GM21367 (cell line): ENCODE data around the gene KDM6A.
"Not testable (repeated sequence)": the region's sequence is repeated elsewhere in the genome, so short reads cannot be mapped to it uniquely, and the experiment has no call there.

ENCODE experiments used
- ATAC-seq: cut with Tn5 transposase; IDR thresholded peaks from one replicate; pipeline ENCODE4 v1.9.1; 2021; ENCODE audit not compliant: unreplicated experiment

Gene KDM6A

GRCh38 chrX:44954562-44954961 is 81.6 kb downstream of the KDM6A start:
- ATAC-seq, result no peak

GRCh38 chrX:44957848-44958247 is 84.9 kb downstream of the KDM6A start:
- ATAC-seq, result no peak

DNA sequence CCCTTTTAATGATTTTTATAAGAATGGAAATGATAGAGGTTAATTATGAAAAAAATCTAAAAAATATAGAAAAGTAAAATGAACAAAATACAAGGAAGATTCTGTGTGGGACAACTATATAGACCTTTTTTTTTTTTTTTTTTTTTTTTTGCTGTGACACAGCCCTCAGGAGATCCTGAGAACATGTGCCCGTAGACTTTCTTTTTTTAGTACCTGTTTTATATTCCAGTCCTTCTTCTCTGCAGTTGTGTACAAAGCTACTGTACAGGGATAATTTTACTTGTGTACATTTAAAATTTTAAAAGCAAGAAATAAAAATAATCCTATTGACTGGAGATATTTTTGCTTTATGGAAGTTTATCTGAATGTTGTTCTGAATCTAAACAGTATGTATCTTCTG is 85.5 kb downstream of the KDM6A start:
- ATAC-seq, result no peak

DNA sequence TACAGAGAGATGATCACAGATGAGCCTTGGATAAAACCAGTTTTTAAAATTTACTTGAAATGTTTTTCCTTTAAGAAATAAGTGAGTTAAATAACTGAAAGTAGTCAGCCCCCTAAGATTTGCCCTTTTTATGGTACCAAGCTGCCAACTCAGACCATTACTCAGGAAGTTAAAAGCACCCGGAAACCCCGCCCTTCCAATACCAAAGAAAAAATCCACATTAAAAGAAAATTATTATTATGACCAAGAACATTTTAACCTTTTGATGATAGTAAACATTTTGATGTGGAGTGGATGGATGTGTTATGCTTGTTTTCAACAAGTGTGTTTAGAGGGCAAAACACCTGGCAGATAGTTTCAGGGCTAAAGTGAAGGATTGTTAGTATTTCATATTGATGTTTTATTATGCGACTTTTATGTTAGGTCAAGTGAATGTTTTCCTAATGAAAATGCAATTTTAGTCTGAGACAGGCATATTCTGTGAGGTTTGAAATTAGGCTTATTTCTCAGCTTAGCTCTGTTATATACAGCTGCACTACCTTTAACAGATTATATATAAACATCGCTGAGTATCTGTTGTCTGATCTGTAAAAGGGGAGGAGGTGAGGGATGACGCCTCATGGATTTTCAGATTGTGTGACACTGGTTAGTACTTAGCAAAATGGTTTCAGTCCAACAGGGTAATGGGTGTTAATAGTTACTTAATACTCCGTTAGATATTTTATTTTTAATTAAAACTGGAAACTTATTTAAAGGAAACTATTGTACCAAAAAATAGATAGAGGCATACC is 89.0 kb downstream of the KDM6A start:
- no peak for ATAC-seq

DNA sequence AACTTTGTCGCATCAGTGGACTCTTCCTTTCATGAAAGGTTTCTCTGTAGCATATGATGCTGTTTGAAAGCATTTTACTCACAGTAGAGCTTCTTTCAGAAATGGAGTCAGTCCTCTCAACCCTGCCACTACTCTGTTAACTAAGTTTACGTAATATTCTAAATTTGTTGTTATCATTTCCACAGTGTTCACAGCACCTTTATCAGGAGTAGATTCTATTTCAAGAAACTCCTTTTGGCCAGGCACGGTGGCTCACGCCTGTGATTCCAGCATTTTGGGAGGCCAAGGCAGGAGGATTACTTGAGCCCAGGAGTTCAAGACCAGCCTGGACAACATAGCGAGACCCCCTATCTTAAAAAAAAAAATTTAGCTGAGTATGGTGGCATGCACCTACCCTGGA is 90.0 kb downstream of the KDM6A start:
- ATAC-seq, result no peak

- ATAC-seq, result no peak
Observed at GRCh38 chrX:44967221-44967620, 94.2 kb downstream of the KDM6A start.

GRCh38 chrX:44970709-44971108 is 97.7 kb downstream of the KDM6A start:
- no peak for ATAC-seq

- ATAC-seq, result no peak
Observed at GRCh38 chrX:44971674-44972073, 98.7 kb downstream of the KDM6A start.

- no peak for ATAC-seq
Observed at GRCh38 chrX:44972132-44972531, 99.1 kb downstream of the KDM6A start.

GRCh38 chrX:44973420-44973932 is 100.5 kb downstream of the KDM6A start:
- no peak for ATAC-seq

GRCh38 chrX:44974451-44974850 is 101.5 kb downstream of the KDM6A start:
- ATAC-seq, result no peak

- no peak for ATAC-seq
Observed at GRCh38 chrX:44975666-44976263, 102.8 kb downstream of the KDM6A start.

GRCh38 chrX:44978976-44979375 is 106.0 kb downstream of the KDM6A start:
- ATAC-seq, result no peak

DNA sequence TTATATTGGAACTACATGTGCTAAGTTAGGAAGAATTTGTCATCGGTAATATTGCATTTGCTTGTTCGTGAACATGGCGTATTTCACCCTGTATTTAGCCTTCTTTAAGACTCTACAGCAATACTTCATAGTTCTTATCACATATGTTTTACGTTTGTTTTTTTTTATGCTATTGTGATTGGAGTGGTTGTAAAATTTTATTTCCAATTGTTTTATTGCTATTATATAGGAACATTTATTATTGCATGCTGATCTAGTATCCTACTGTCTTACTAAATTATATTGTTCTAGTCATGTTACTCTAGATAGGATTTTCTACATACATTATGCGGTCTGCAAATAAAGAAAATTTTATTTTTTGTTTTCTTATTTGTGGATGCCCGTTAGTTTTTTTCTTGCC is 107.4 kb downstream of the KDM6A start:
- no peak for ATAC-seq

- no peak for ATAC-seq
Observed at GRCh38 chrX:44980883-44981282, 107.9 kb downstream of the KDM6A start.

- no peak for ATAC-seq
Observed at GRCh38 chrX:44989995-44990770, 117.2 kb downstream of the KDM6A start.

GRCh38 chrX:44992775-44993174 is 119.8 kb downstream of the KDM6A start:
- no peak for ATAC-seq

DNA sequence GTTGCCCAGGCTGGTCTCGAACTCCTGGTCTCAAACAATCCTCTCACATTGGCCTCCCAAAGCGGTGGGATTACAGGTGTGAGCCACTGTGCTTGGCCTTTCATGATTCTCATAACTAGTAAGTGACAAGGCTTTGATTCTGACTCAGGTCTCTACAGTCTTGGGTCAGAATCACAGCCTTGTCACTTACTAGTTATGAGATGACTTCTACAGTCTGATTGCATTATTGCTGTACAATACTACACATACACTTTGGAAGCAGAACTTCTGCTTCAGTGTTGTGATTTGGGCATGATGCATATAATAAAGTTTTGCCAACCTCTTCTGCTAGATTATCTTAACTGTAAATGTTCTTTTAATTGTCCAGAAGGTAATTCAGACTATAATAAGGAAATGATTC is 123.3 kb downstream of the KDM6A start:
- no peak for ATAC-seq

- no peak for ATAC-seq
Observed at GRCh38 chrX:44997282-44997812, 124.4 kb downstream of the KDM6A start.

DNA sequence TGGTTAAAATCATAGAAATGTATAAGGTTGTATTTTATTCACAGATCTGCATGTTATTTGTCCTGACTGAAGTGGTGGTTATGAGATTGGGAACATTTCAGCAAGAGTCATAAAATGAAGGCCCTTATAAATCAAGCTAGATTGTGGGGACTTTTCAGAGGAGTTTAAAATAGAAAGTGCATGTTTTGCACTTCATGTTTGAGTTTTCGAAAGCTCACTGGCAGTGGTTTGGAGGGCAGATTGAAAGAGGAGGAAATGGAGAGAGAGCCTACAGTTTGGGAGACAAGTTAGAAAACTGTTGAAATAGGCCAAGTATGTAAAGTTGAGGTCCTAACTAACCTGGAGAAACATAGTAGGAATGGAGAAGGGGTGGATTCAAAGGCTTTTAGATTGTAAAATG is 124.9 kb downstream of the KDM6A start:
- no peak for ATAC-seq

DNA sequence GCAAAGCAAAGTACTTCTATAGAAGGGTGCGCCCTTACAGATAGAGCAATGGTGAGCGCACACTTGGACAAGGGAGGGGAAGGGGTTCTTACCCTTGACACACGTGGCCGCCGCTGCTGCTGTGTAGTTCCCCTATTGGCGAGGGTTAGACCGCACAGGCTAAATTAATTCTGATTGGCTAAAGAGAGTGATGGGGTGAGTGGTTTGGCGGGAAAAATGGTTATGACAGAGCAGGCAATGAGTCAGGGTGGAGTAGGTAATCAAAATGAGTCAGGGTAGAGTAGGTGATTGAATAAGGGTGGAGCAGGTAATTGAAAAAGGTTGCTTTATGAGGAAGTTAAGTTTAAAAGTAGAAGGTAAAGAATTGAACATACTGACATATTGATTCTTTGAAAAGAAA is 126.2 kb downstream of the KDM6A start:
- not testable (repeated sequence) for ATAC-seq
